HEK293 (cell line): ENCODE data around the gene SLC44A1.

Experiments used
- CTCF ChIA-PET: fragments of 350-600 bp; formaldehyde crosslinking; extraction: SDS; loops from one replicate; lab custom pipeline; 2021; ENCODE audit warnings: antibody characterized with exemption; lab: Yijun Ruan, JAX
- POLR2A ChIA-PET: fragments of 300-600 bp; formaldehyde crosslinking; extraction: SDS; loops from one replicate; lab custom pipeline; 2020; ENCODE audit warnings: antibody characterized with exemption, inconsistent platforms; lab: Yijun Ruan, JAX
- H3K27ac ChIP-seq: fragments of 200-500 bp; sonication (Bioruptor generic); 2 replicates; pipeline ENCODE4 v1.5.1; 2014; ENCODE audit warnings: low read depth, low read length, control low read depth, inconsistent platforms; ENCODE audit errors: extremely low read depth
- H3K36me3 ChIP-seq, 2 experiments: fragments of 200-500 bp in 1 of 2; sonication (Bioruptor generic) in 1 of 2; 1 replicate in 1 of 2; 2 replicates in 1 of 2; pipeline ENCODE4 v1.5.1; 2014 to 2017; ENCODE audit warnings: inconsistent platforms in 2 of 2, low read length in 2 of 2; ENCODE audit not compliant: control insufficient read depth in 2 of 2, insufficient read depth in 1 of 2
- H3K4me1 ChIP-seq: fragments of 200-500 bp; sonication (Bioruptor generic); 2 replicates; pipeline ENCODE4 v1.5.1; 2014; ENCODE audit warnings: mild to moderate bottlenecking, low read length, inconsistent platforms; ENCODE audit not compliant: control insufficient read depth, insufficient read depth
- H3K4me3 ChIP-seq: 2 replicates; pipeline ENCODE4 v1.5.1; 2011; ENCODE audit warnings: low read depth, mild to moderate bottlenecking, control low read depth, low read length, moderate library complexity
- H3K9me3 ChIP-seq: fragments of 200-500 bp; sonication (Bioruptor generic); 2 replicates; pipeline ENCODE4 v1.5.1; 2014; ENCODE audit warnings: low read depth, low read length, inconsistent platforms; ENCODE audit not compliant: control insufficient read depth, insufficient read depth
- GFI1B ChIP-seq: fragments of 450-650 bp; formaldehyde crosslinking; IDR thresholded peaks from 2 replicates; pipeline ENCODE4 v1.5.1; 2016; ENCODE audit warnings: missing biosample characterization, missing genetic modification characterization
- KLF10 ChIP-seq: fragments of 450-650 bp; IDR thresholded peaks from 2 replicates; pipeline ENCODE4 v1.5.1; 2018; ENCODE audit warnings: missing biosample characterization, mild to moderate bottlenecking, missing genetic modification characterization
- MYNN ChIP-seq: fragments of 450-650 bp; formaldehyde crosslinking; IDR thresholded peaks from 2 replicates; pipeline ENCODE4 v1.5.1; 2016; ENCODE audit warnings: missing biosample characterization, missing genetic modification characterization, borderline replicate concordance
- SCRT2 ChIP-seq: fragments of 450-650 bp; formaldehyde crosslinking; IDR thresholded peaks from 2 replicates; pipeline ENCODE4 v1.5.1; 2016; ENCODE audit warnings: missing biosample characterization, missing genetic modification characterization
- ZBTB8A ChIP-seq: fragments of 450-650 bp; formaldehyde crosslinking; IDR thresholded peaks from 2 replicates; pipeline ENCODE4 v1.5.1; 2016; ENCODE audit warnings: missing biosample characterization, missing genetic modification characterization
- ZFP3 ChIP-seq: fragments of 450-650 bp; formaldehyde crosslinking; IDR thresholded peaks from 2 replicates; pipeline ENCODE4 v1.5.1; 2016; ENCODE audit warnings: low read depth, missing biosample characterization, missing genetic modification characterization
- ZFP37 ChIP-seq: fragments of 450-650 bp; formaldehyde crosslinking; IDR thresholded peaks from 2 replicates; pipeline ENCODE4 v1.5.1; 2016; ENCODE audit warnings: missing biosample characterization, missing genetic modification characterization
- ZNF138 ChIP-seq: fragments of 450-650 bp; formaldehyde crosslinking; IDR thresholded peaks from 2 replicates; pipeline ENCODE4 v1.5.1; 2016; ENCODE audit warnings: missing biosample characterization, missing genetic modification characterization, borderline replicate concordance
- ZNF140 ChIP-seq: fragments of 450-650 bp; formaldehyde crosslinking; IDR thresholded peaks from 2 replicates; pipeline ENCODE4 v1.5.1; 2016; ENCODE audit warnings: missing biosample characterization, missing genetic modification characterization
- ZNF214 ChIP-seq: fragments of 450-650 bp; formaldehyde crosslinking; IDR thresholded peaks from 2 replicates; pipeline ENCODE4 v1.5.1; 2017; ENCODE audit warnings: missing biosample characterization, mild to moderate bottlenecking, missing genetic modification characterization, borderline replicate concordance
- ZNF223 ChIP-seq: fragments of 450-650 bp; formaldehyde crosslinking; IDR thresholded peaks from 2 replicates; pipeline ENCODE4 v1.5.1; 2016; ENCODE audit warnings: missing biosample characterization, missing genetic modification characterization
- ZNF302 ChIP-seq: fragments of 450-650 bp; formaldehyde crosslinking; IDR thresholded peaks from 2 replicates; pipeline ENCODE4 v1.5.1; 2016; ENCODE audit warnings: missing biosample characterization, missing genetic modification characterization, low read depth
- ZNF350 ChIP-seq: fragments of 450-650 bp; formaldehyde crosslinking; IDR thresholded peaks from 2 replicates; pipeline ENCODE4 v1.5.0; 2017; ENCODE audit warnings: missing biosample characterization, mild to moderate bottlenecking, missing genetic modification characterization
- ZNF37A ChIP-seq: fragments of 450-650 bp; IDR thresholded peaks from 2 replicates; pipeline ENCODE4 v1.5.1; 2018; ENCODE audit warnings: missing biosample characterization, missing genetic modification characterization
- ZNF473 ChIP-seq: fragments of 450-650 bp; formaldehyde crosslinking; IDR thresholded peaks from 2 replicates; pipeline ENCODE4 v1.5.1; 2017; ENCODE audit warnings: missing biosample characterization, missing genetic modification characterization
- ZNF48 ChIP-seq: fragments of 450-650 bp; formaldehyde crosslinking; IDR thresholded peaks from 2 replicates; pipeline ENCODE4 v1.5.1; 2016; ENCODE audit warnings: missing biosample characterization, missing genetic modification characterization
- ZNF623 ChIP-seq: fragments of 450-650 bp; formaldehyde crosslinking; IDR thresholded peaks from 2 replicates; pipeline ENCODE4 v1.5.1; 2016; ENCODE audit warnings: missing biosample characterization, missing genetic modification characterization
- ZNF701 ChIP-seq: fragments of 450-650 bp; formaldehyde crosslinking; IDR thresholded peaks from 2 replicates; pipeline ENCODE4 v1.5.1; 2016; ENCODE audit warnings: missing biosample characterization, missing genetic modification characterization
- ZNF785 ChIP-seq: fragments of 450-650 bp; formaldehyde crosslinking; IDR thresholded peaks from 2 replicates; pipeline ENCODE4 v1.5.1; 2016; ENCODE audit warnings: missing biosample characterization, missing genetic modification characterization
- ZNF792 ChIP-seq: fragments of 450-650 bp; formaldehyde crosslinking; IDR thresholded peaks from 2 replicates; pipeline ENCODE4 v1.5.1; 2016; ENCODE audit warnings: missing biosample characterization, missing genetic modification characterization
- ZNF837 ChIP-seq: fragments of 450-650 bp; formaldehyde crosslinking; IDR thresholded peaks from 2 replicates; pipeline ENCODE4 v1.5.1; 2016; ENCODE audit warnings: missing biosample characterization, missing genetic modification characterization
- ZSCAN4 ChIP-seq: fragments of 450-650 bp; formaldehyde crosslinking; IDR thresholded peaks from 2 replicates; pipeline ENCODE4 v1.5.1; 2017; ENCODE audit warnings: missing biosample characterization, missing genetic modification characterization
- TF ChIP-seq, protein P1 (sequence below): fragments of 450-650 bp; formaldehyde crosslinking; IDR thresholded peaks from 2 replicates; pipeline ENCODE4 v1.5.1; 2016; ENCODE audit warnings: missing biosample characterization, missing genetic modification characterization, borderline replicate concordance

The SLC44A1 gene

DNA sequence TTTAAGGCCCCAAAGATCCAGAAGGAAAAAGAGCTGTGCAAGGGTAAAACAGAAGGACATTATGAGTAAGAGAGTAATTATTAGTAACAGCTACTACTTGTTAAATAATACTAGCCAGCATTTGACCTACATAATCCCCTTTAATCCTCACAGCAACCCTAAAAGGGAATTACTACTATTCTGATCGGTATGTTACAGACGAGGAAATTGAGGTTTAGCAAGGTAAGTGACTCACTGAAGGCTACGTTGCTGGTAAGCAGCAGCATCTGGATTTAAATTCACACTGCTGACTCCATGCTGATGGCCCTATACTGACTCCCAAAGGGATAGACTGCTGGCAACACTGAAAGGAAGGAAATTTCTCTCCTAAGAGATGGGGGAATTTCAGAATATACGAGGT, 199.7 kb downstream of the SLC44A1 start (continued):
- TF ChIP-seq ZNF785 (tag by site-specific recombination): no peak
- no peak for TF ChIP-seq ZNF223
- no peak for TF ChIP-seq ZNF302 (tag by site-specific recombination)
- TF ChIP-seq ZFP37 (tag by site-specific recombination): no peak
- TF ChIP-seq ZNF623 (tag by site-specific recombination): no peak
- TF ChIP-seq ZSCAN4 (tag by site-specific recombination): no peak
- no peak for TF ChIP-seq ZNF37A (tag by site-specific recombination)
- TF ChIP-seq, protein P1, sequence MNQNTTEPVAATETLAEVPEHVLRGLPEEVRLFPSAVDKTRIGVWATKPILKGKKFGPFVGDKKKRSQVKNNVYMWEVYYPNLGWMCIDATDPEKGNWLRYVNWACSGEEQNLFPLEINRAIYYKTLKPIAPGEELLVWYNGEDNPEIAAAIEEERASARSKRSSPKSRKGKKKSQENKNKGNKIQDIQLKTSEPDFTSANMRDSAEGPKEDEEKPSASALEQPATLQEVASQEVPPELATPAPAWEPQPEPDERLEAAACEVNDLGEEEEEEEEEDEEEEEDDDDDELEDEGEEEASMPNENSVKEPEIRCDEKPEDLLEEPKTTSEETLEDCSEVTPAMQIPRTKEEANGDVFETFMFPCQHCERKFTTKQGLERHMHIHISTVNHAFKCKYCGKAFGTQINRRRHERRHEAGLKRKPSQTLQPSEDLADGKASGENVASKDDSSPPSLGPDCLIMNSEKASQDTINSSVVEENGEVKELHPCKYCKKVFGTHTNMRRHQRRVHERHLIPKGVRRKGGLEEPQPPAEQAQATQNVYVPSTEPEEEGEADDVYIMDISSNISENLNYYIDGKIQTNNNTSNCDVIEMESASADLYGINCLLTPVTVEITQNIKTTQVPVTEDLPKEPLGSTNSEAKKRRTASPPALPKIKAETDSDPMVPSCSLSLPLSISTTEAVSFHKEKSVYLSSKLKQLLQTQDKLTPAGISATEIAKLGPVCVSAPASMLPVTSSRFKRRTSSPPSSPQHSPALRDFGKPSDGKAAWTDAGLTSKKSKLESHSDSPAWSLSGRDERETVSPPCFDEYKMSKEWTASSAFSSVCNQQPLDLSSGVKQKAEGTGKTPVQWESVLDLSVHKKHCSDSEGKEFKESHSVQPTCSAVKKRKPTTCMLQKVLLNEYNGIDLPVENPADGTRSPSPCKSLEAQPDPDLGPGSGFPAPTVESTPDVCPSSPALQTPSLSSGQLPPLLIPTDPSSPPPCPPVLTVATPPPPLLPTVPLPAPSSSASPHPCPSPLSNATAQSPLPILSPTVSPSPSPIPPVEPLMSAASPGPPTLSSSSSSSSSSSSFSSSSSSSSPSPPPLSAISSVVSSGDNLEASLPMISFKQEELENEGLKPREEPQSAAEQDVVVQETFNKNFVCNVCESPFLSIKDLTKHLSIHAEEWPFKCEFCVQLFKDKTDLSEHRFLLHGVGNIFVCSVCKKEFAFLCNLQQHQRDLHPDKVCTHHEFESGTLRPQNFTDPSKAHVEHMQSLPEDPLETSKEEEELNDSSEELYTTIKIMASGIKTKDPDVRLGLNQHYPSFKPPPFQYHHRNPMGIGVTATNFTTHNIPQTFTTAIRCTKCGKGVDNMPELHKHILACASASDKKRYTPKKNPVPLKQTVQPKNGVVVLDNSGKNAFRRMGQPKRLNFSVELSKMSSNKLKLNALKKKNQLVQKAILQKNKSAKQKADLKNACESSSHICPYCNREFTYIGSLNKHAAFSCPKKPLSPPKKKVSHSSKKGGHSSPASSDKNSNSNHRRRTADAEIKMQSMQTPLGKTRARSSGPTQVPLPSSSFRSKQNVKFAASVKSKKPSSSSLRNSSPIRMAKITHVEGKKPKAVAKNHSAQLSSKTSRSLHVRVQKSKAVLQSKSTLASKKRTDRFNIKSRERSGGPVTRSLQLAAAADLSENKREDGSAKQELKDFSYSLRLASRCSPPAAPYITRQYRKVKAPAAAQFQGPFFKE (tag by site-specific recombination): no peak
- no peak for TF ChIP-seq ZBTB8A (tag by site-specific recombination)
- no peak for TF ChIP-seq SCRT2 (tag by site-specific recombination)
- TF ChIP-seq KLF10 (tag by site-specific recombination): no peak

DNA sequence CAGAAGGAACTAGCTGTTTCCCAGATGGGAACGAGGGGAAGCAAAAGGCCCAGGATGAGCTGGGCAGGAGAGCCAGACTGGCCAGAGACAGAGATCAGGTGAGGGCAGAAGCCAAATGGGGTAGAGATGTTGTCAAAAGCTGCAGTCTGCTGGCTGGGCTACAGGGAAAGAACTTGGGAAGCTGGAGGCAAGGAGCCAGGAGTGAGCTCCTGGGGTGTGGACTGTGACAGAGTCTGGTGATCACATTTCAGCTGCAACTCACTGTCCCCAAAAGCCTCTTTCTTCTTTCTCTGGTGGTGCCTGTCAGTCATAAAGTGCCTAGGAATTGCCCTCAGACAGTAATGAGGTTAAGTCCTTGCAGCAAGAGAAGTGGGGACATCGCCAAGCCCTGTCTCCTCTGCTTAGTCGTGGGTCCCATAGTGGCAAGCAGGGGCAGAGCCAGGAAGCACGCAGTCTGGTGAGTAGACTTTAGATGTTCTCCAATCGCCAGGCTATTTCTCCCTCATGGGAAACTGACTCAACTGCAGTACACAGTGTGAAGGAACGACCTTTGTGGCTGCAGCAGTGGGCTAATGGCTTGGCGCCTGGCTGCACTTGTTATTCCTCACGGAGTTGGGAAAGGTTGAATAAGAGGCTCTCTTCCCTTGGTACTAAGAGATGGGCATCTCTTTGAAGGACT, 200.9 kb downstream of the SLC44A1 start:
- ChIA-PET CTCF (interaction anchor here (0.6 to 0.7 kb wide), 2 partner anchors 25 to 26 kb away, joined by 3 to 5 read pairs; no protein-coding TSS in a partner anchor), POLR2A (no interaction called here)

DNA sequence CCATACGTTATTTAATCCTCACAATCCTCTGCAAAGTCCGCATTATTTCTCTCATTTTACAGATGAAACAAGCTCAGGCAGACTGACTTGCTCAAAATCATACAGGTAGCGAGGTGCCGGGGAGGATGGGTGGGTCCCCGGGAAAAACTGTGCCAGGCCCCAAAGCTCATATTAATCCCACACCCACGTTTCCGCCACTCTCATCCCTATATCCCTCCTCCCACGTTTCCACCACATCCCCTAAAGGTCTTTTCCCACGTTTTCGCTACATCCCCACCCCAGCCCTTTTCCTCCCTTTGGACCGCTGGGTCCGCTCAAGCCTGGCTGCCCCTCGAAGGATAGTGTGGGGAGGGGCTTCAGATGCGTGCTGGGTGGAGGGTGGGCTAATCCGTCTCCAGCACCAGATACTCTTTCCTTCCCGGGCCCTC, 202.9 kb downstream of the SLC44A1 start:
- CTCF ChIA-PET: interaction anchor here (0.9 kb wide), 1 partner anchor 10 kb away, joined by 4 read pairs; no protein-coding TSS in a partner anchor
- no peak overlapping the region; the same call in 1 of the 2 replicates for H3K27ac ChIP-seq
- POLR2A ChIA-PET: interaction anchor here (0.7 kb wide), 2 partner anchors 193 to 383 kb away, joined by 3 read pairs; no protein-coding TSS in a partner anchor
- peak overlapping the region; percentile 96 for H3K4me3 ChIP-seq
- H3K36me3 ChIP-seq: no peaks in the 10 kb centered on the region
- H3K4me1 ChIP-seq: no peaks in the 10 kb centered on the region
- no peaks in the 10 kb centered on the region for H3K9me3 ChIP-seq
- TF ChIP-seq, protein P1 (tag by site-specific recombination): no peak

More for the DNA sequence above, 200.9 kb downstream of the SLC44A1 start:
- H3K27ac ChIP-seq: no peak overlapping the region
- TF ChIP-seq GFI1B (tag by site-specific recombination) (no peak), ZNF837 (tag by site-specific recombination) (no peak), MYNN (tag by site-specific recombination) (no peak), ZNF701 (tag by site-specific recombination) (no peak), ZNF350 (tag by site-specific recombination) (no peak), ZNF792 (no peak), ZNF473 (tag by site-specific recombination) (no peak), ZNF140 (tag by site-specific recombination) (no peak), ZNF138 (tag by site-specific recombination) (no peak), ZNF48 (tag by site-specific recombination) (no peak), ZNF214 (tag by site-specific recombination) (no peak), ZFP3 (tag by site-specific recombination) (no peak)
- TF ChIP-seq, all 188 proteins: peak for 0
- H3K9me3 ChIP-seq: no peaks in the 10 kb centered on the region
- H3K4me3 ChIP-seq: no peak overlapping the region
- H3K4me1 ChIP-seq: no peaks in the 10 kb centered on the region
- no peaks in the 10 kb centered on the region for H3K36me3 ChIP-seq
